Non-pigmented ciliary epithelial cell (primary cell): ENCODE data around the gene VPS25.

Source experiments
- DNase-seq: peaks from one replicate; pipeline ENCODE4 v3.0.0-alpha.2; 2010; ENCODE audit warnings: low read depth

VPS25 gene

GRCh38 chr17:42796066-42796758 is 23.0 kb downstream of the VPS25 start:
- DNase-seq, result no peak

- DNase-seq, result no peak
These were observed 24.1 kb downstream of the VPS25 start for GRCh38 chr17:42797067-42798007.

- no peak for DNase-seq
These were observed 24.7 kb downstream of the VPS25 start for GRCh38 chr17:42798011-42798382.

- no peak for DNase-seq
These were observed 25.4 kb downstream of the VPS25 start, which contains the start of the genes CNTD1 and COA3 for GRCh38 chr17:42798383-42799380. CNTD1 (plus strand) TSS chr17:42798861; CDS start chr17:42799068, 207 bp downstream. COA3 (minus strand) TSS chr17:42798704; CDS start chr17:42798681, 23 bp downstream.

DNA sequence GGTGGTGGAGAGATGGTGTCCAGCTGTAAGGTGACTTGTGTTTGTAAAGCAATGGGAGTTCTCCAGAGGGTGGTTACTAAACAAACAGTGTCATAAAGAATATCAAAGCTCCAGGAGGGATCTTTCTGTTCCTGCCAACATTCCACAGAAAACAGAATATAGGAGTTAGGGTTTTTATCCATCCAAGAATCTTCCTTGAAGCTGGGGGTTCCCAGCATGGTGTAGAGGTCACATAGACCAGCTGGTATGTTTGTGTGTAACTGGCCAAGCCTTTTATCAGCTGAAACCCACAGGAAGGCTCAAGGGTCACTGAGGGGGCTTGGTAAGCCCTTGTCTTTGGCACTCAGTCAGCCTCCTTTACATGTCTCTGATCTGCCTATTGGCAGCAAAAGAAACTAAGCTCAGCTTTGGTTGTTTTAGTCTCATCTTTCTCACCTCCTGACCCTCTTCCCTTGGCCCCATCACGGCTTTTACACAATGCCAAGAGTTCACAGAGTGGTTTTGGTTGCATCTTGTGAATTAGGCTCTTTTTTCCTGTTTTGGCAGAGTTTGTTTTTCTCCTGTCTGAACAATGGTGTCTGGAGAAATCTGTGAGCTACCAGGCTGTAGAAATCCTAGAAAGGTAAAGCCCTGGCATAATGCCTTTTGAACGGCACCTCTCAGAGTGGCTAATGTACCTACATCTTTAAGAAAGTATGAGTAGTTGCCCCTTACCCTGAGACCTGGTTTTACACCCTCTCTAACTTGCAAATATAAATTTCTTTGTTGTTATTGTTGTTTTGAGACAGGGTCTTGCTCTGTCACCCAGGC is 30.0 kb downstream of the VPS25 start:
- no peak for DNase-seq

DNA sequence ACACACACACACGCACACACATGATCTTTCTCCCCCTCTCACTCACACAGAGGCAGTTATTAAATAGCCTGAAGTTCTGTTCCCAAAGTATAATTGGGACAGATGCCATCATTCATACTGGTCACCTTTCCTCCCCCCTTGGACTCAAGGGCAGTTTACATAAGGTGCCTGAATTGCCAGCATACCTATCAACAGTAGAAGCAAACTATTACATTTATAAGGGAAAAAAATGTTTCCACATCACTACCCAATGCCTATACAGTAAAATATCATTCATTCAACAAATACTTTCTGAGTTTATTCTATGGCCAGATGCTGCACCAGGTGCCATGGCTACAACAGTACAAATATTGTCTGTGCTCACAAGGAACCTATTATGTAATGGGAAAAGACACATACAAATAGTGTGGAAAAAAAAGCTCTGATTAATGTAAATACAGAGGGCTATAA is 31.7 kb downstream of the VPS25 start:
- DNase-seq, result no peak

GRCh38 chr17:42806249-42806648 is 33.0 kb downstream of the VPS25 start:
- DNase-seq, result no peak

DNA sequence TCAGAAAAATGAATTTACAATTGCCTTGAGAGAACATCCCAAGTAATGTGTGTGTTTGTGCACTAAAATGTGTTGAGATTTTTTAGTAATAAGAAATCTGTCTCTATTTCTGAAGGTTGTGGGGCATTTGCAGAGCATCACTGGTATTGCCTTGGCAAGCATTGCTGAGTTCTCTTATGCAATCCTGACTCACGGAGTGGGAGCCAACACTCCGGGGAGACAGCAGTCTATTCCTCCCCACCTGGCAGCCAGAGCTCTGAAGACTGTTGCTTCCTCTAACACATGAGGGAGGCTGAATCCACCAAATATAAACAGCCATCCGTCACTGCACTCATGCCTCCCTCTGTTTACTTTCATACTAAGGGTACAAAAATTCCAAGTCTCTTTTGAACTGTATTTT is 36.0 kb downstream of the VPS25 start:
- DNase-seq, result no peak

- no peak for DNase-seq
These were observed 41.6 kb downstream of the VPS25 start for GRCh38 chr17:42814633-42815399.

GRCh38 chr17:42817866-42818265 is 44.6 kb downstream of the VPS25 start:
- DNase-seq, result no peak

- no peak for DNase-seq
These were observed 45.1 kb downstream of the VPS25 start for GRCh38 chr17:42818379-42818778.

GRCh38 chr17:42819939-42820535 is 46.8 kb downstream of the VPS25 start:
- DNase-seq, result no peak

DNA sequence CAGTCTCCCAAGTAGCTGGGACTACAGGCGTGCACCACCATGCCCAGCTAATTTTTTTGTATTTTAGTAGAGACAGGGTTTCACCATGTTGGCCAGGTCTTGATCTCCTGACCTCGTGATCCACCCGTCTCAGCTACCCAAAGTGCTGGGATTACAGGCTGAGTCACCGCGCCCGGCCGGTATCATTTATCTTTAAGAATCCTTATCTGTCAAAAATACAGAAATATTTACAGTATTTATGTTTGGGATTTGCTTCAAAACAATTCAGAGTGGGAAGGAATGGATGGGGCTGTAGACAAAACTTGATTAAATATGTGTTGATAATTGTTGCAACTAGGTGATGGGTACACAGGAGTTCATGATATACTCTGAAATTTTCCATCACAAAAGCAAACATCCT is 47.9 kb downstream of the VPS25 start:
- DNase-seq, result no peak

- DNase-seq, result no peak
These were observed 54.2 kb downstream of the VPS25 start for GRCh38 chr17:42827472-42827871.
